ENCODE data around the gene PM20D2.

DNA sequence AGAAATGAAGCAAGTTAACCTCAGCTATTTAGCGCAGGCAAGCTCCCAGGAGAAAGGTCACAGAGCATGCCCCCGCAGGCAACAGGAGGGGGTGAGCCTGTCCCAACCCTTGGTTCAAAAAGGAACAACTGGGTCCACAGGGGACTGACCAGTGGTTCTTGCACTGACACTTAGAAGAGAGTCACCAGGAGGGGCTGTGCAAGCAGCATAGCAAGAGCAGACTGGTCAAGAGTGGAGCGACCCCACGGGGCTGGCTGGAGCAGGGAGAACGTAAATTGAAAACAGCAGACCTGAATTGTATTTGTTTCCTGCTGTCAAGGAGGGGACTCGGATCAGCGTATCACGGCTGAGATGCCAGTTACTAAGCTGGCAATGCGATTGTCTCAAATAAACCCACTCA, 38.5 kb downstream of the PM20D2 start:
- TF ChIP-seq CTCF (conservative IDR thresholded peaks at IDR 0.05) (no peak), EZH2 (IDR thresholded peaks at IDR 0.05; ENCODE audit: low read depth) (no peak)
